ENCODE data around the gene GMPR.

The GMPR gene

GRCh38 chr6:16322666-16323312 lies 84.4 kb downstream of the GMPR start:
- Mint-ChIP-seq H3K36me3 (peaks cover 59 to 63% of the 10 kb centered on the region in 2 donors), H3K9me3 (peaks cover 0 to 4% of the 10 kb centered on the region in 2 donors), H3K27me3 (no peaks in the 10 kb centered on the region), H3K4me1 (peaks cover 28 to 52% of the 10 kb centered on the region in 2 donors), H3K4me3 (peak overlapping the region; percentile 21 to 25), H3K27ac (peak overlapping the region; percentile 87)
- ATAC-seq (replicated peaks) (peak; percentile 71 to 85), DNase-seq (peak; percentile 40)

DNA sequence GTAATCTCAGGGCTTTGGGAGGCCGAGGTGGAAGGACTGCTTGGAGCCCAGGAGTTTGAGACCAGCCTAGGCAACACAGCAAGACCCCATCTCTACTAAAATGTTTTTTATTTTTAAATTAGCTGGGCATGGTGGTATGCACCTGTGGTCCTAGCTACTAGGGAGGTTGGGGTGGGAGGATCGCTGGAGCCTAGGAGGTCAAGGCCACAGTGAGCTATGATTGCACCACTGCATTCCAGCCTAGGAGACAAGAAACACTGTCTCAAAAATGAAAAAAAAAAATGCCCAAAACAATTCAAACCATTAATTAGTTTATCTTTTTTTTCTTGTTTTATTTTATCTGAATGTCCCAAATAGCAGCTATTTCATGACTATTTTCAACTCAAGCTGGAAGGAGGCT lies 85.8 kb downstream of the GMPR start:
- DNase-seq (no peak), ATAC-seq (replicated peaks) (no peak)
- peaks cover 55 to 58% of the 10 kb centered on the region in 2 donors for H3K36me3 Mint-ChIP-seq
- no peaks in the 10 kb centered on the region for H3K27me3 Mint-ChIP-seq
- H3K27ac Mint-ChIP-seq: no peak overlapping the region
- H3K4me3 Mint-ChIP-seq: no peak overlapping the region
- H3K4me1 Mint-ChIP-seq: peaks cover 27 to 45% of the 10 kb centered on the region in 2 donors
- peaks cover 0 to 3% of the 10 kb centered on the region in 2 donors for H3K9me3 Mint-ChIP-seq

- peaks cover 57 to 60% of the 10 kb centered on the region in 2 donors for H3K36me3 Mint-ChIP-seq
These were observed 86.3 kb downstream of the GMPR start for GRCh38 chr6:16324606-16325225.

DNA sequence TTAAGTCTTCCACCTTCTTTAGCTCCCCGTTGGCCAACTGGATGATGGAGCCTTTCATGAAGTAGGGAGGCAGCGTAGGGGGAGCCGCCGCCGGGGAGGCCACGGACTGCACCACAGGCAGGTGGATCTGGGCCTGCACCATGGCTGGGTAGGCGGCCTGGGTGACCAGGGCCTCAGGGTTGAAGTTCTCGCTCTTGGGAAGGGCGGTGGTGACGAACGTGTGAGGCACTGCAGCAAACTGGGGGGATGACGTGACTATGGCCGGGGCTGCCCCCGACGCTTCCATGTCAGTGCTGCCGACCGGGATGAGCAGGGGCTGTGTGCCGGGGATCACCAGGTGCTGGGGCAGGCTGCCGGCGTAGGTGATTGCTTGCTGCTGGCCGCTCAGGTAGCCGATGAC lies 88.1 kb downstream of the GMPR start:
- peak overlapping the region; percentile 51 for H3K27ac Mint-ChIP-seq
- peaks cover 0 to 2% of the 10 kb centered on the region in 2 donors for H3K9me3 Mint-ChIP-seq
- DNase-seq (no peak), ATAC-seq (replicated peaks) (no peak)
- no peaks in the 10 kb centered on the region for H3K27me3 Mint-ChIP-seq
- peaks cover 53 to 64% of the 10 kb centered on the region in 2 donors for H3K36me3 Mint-ChIP-seq
- H3K4me3 Mint-ChIP-seq: no peak overlapping the region
- peaks cover 21 to 44% of the 10 kb centered on the region in 2 donors for H3K4me1 Mint-ChIP-seq

More at GRCh38 chr6:16324606-16325225, 86.3 kb downstream of the GMPR start:
- DNase-seq (no peak), ATAC-seq (replicated peaks) (no peak)
- Mint-ChIP-seq H3K4me1 (peaks cover 29 to 47% of the 10 kb centered on the region in 2 donors), H3K4me3 (peak overlapping the region in 1 of 2 donors; percentile 39), H3K27me3 (no peaks in the 10 kb centered on the region), H3K9me3 (peaks cover 0 to 2% of the 10 kb centered on the region in 2 donors), H3K27ac (no peak overlapping the region)

- peaks cover 47 to 57% of the 10 kb centered on the region in 2 donors for H3K36me3 Mint-ChIP-seq
- H3K9me3 Mint-ChIP-seq: peaks cover 0 to 2% of the 10 kb centered on the region in 2 donors
- DNase-seq (no peak), ATAC-seq (replicated peaks) (no peak)
- H3K27ac Mint-ChIP-seq: no peak overlapping the region
- H3K4me1 Mint-ChIP-seq: peaks cover 21 to 40% of the 10 kb centered on the region in 2 donors
- no peak overlapping the region for H3K4me3 Mint-ChIP-seq
- no peaks in the 10 kb centered on the region for H3K27me3 Mint-ChIP-seq
These were observed 88.8 kb downstream of the GMPR start for GRCh38 chr6:16326971-16327776.

- no peak for DNase-seq
- Mint-ChIP-seq H3K4me3 (no peak overlapping the region), H3K36me3 (peaks cover 41 to 50% of the 10 kb centered on the region in 2 donors), H3K9me3 (peaks cover 0 to 2% of the 10 kb centered on the region in 2 donors), H3K27ac (no peak overlapping the region), H3K4me1 (peaks cover 14 to 33% of the 10 kb centered on the region in 2 donors), H3K27me3 (no peaks in the 10 kb centered on the region)
- no peak for ATAC-seq (replicated peaks)
These were observed 89.5 kb downstream of the GMPR start for GRCh38 chr6:16327777-16328325.

DNA sequence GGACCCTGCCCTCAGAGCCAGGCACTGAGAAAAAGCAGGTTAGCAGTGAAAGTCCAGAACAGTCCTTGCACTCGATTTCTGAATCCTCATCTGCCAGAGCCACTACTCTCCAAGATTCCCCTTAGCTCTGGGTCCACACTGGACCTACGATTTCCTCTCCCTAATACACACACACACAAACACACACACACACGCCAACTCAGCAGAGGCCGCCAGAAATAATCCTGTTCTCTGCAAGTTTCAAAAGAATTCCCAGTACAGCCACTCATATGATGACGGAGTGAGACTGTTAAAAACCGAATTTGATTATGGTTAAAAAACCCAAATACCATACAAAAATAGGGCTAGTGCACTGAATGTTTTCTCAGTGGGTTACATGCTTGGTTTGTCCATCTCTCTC lies 90.8 kb downstream of the GMPR start:
- H3K36me3 Mint-ChIP-seq: peaks cover 38 to 52% of the 10 kb centered on the region in 2 donors
- H3K27ac Mint-ChIP-seq: no peak overlapping the region
- H3K9me3 Mint-ChIP-seq: peaks cover 0 to 2% of the 10 kb centered on the region in 2 donors
- H3K27me3 Mint-ChIP-seq: no peaks in the 10 kb centered on the region
- H3K4me3 Mint-ChIP-seq: peak overlapping the region in 1 of 2 donors; percentile 6
- DNase-seq (no peak), ATAC-seq (replicated peaks) (no peak)
- H3K4me1 Mint-ChIP-seq: peaks cover 11 to 28% of the 10 kb centered on the region in 2 donors

- Mint-ChIP-seq H3K36me3 (peaks cover 39 to 49% of the 10 kb centered on the region in 2 donors), H3K4me1 (peaks cover 14 to 20% of the 10 kb centered on the region in 2 donors), H3K27ac (no peak overlapping the region), H3K4me3 (no peak overlapping the region), H3K27me3 (no peaks in the 10 kb centered on the region), H3K9me3 (no peaks in the 10 kb centered on the region)
- ATAC-seq (replicated peaks): peak; percentile 85 to 90
- peak; percentile 29 for DNase-seq
These were observed 93.2 kb downstream of the GMPR start for GRCh38 chr6:16331384-16332174.

- Mint-ChIP-seq H3K9me3 (no peaks in the 10 kb centered on the region), H3K27ac (no peak overlapping the region), H3K36me3 (peaks cover 35 to 47% of the 10 kb centered on the region in 2 donors), H3K27me3 (no peaks in the 10 kb centered on the region), H3K4me1 (peaks cover 14 to 20% of the 10 kb centered on the region in 2 donors), H3K4me3 (no peak overlapping the region)
- ATAC-seq (replicated peaks) (peak; percentile 94 to 95), DNase-seq (peak; percentile 76)
These were observed 93.8 kb downstream of the GMPR start for GRCh38 chr6:16332175-16332542.

DNA sequence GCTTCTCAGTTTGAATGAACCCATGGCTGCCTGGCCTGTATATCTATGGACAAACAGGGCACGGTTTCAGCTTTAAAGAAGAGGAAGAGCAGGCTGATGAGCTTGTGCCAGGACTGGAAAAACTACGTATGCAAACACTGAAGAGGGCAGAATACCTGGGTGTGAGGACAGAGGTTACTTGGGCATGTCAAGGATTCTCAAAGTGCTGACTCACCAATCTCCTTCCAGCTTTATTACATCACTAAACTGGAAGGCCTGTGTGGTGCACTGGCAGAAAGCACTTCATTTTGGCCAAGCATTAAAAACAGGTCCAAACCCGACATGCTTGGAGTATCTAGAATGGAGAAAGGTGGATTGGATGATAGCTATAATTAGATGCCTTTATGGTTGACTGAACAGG lies 95.2 kb downstream of the GMPR start:
- DNase-seq: no peak
- no peaks in the 10 kb centered on the region for H3K9me3 Mint-ChIP-seq
- no peak overlapping the region for H3K4me3 Mint-ChIP-seq
- H3K36me3 Mint-ChIP-seq: peaks cover 23 to 40% of the 10 kb centered on the region in 2 donors
- ATAC-seq (replicated peaks): no peak
- H3K27me3 Mint-ChIP-seq: no peaks in the 10 kb centered on the region
- no peak overlapping the region for H3K27ac Mint-ChIP-seq
- H3K4me1 Mint-ChIP-seq: peaks cover 16 to 20% of the 10 kb centered on the region in 2 donors

DNA sequence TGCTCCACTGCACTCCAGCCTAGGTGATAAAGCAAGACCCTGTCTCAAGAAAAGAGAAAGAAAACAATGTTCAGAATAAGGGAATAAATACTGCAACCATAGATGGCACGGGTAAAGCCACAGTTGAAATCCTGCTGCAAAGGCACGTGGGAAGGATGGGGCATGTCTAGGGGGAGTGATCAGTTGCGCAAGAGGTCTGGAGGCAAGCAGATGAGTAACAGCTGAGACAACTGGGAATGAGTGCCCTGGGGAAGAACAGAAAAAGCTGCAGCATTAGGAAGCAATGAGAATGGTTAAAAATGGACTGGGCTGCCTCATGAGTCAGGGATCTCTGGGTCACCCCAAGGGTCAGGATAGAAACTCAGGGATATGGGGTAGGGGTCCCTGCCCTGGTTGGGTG lies 96.3 kb downstream of the GMPR start:
- ATAC-seq (replicated peaks): no peak
- no peak overlapping the region for H3K4me3 Mint-ChIP-seq
- H3K27me3 Mint-ChIP-seq: no peaks in the 10 kb centered on the region
- peak overlapping the region; percentile 10 for H3K27ac Mint-ChIP-seq
- no peak for DNase-seq
- H3K4me1 Mint-ChIP-seq: peaks cover 15 to 19% of the 10 kb centered on the region in 2 donors
- no peaks in the 10 kb centered on the region for H3K9me3 Mint-ChIP-seq
- peaks cover 23 to 42% of the 10 kb centered on the region in 2 donors for H3K36me3 Mint-ChIP-seq

GRCh38 chr6:16335176-16335575 lies 96.8 kb downstream of the GMPR start:
- Mint-ChIP-seq H3K9me3 (no peaks in the 10 kb centered on the region), H3K27ac (peak overlapping the region; percentile 10), H3K36me3 (peaks cover 23 to 39% of the 10 kb centered on the region in 2 donors), H3K4me1 (peaks cover 13 to 14% of the 10 kb centered on the region in 2 donors), H3K4me3 (no peak overlapping the region), H3K27me3 (no peaks in the 10 kb centered on the region)
- no peak for DNase-seq
- ATAC-seq (replicated peaks): no peak

DNA sequence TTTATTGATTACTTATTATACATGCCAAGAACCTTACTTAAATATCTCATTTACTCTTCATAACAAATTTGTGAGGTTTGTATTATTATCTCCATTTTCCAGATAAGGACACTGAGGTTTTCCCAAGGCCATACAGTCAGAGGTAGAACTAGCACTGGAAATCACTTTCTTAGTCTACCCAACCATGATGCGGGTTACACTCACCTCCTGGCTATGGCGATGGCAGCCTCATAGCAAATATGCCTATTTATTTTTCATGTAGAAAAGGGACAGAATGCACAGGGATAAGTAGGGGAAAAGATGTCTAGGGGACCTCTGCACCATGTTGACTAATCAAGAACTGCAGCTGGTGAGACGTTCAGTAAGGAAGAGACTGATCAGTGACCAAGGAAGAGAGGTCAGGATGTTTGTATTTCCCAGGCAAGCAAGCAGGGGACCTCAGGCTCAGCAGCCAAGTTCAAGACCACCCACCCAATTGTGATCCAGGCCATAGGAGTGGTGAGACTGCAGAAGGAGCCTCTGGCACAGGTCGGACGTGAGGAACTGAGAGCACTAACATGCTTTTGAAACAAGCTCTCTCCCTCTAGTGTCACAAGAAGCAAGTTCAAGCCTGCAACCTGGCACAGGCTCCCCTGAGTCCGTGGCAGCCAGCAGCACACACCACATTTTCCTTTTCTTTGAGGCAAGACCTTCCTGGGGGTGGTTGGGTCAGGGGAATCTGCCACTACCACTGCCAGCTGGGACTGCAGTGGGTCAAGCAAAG lies 97.8 kb downstream of the GMPR start:
- Mint-ChIP-seq H3K9me3 (no peaks in the 10 kb centered on the region), H3K4me3 (no peak overlapping the region), H3K27ac (no peak overlapping the region), H3K4me1 (peaks cover 10 to 13% of the 10 kb centered on the region in 2 donors), H3K36me3 (peaks cover 23 to 37% of the 10 kb centered on the region in 2 donors), H3K27me3 (no peaks in the 10 kb centered on the region)
- no peak for ATAC-seq (replicated peaks)
- no peak for DNase-seq
